ENCODE measurements around the gene ZDHHC22.
A peak's percentile ranks its signal among the peaks of the same experiment; 100 is the strongest.
"Not testable (repeated sequence)": the region's sequence is repeated elsewhere in the genome, so short reads cannot be mapped to it uniquely, and the experiment has no call there.

Gene ZDHHC22

DNA sequence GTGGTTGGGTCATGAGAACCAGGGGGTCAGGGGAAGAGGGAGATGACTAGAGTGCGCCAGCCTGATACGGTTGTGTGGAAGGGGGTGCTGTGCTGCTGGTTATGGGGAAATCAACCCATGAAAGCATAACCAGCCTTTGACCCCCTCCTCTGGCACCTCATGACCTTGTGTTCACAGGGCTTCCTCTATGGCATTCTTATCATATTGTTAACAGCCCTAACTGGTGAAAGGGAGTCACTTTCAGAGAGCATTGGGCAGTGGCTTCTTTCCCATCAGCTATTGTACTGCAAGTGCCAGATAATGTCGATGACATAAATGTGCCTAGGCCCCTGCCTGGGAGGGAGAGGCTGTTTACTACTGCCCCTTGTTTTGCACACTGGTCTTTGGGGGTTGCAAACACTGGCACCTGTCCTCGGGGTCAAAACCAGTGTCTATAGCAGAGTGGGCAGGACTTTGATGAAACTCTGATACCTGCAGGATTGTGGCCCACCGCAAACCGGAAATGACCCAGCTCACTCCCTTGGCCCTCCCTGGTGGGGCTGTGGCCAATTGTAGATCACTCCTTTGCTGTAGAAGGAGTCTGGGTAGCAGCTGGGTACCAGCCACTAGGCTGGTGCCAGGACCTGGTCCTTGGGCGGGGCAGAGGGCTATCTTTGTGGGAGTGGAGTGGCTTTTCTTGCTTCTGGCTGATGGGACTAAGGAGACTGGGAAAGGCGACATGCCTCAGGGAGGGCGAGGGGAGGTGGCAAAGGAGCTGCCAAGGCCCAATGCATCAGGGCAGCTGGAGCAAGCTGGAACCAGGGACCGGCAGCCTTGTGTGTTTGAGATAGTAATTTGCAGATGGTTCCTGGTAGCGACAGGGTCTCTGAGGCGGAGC lies 39.4 kb upstream of the ZDHHC22 start:
- no peak overlapping the region for H3K9ac ChIP-seq (ENCODE audit: low read depth, low read length)
- no peaks in the 10 kb centered on the region for H3K4me1 ChIP-seq (ENCODE audit: insufficient read depth, low read length)
- peaks cover 9% of the 10 kb centered on the region; the same call in 1 of the 2 replicates for H3K27me3 ChIP-seq (ENCODE audit: insufficient read depth, low read length)
- peak overlapping the region; percentile 69 for H3K4me3 ChIP-seq (ENCODE audit: low read length)
- WGBS, result 44% methylated on average over 12 of the region's 12 CpGs
- H3K9me3 ChIP-seq (ENCODE audit: insufficient read depth, low read depth, low read length), result no peaks in the 10 kb centered on the region
- H3K27ac ChIP-seq (ENCODE audit: low read depth, low read length), result no peak overlapping the region
- no peaks in the 10 kb centered on the region for H3K36me3 ChIP-seq (ENCODE audit: insufficient read depth, low read length)

DNA sequence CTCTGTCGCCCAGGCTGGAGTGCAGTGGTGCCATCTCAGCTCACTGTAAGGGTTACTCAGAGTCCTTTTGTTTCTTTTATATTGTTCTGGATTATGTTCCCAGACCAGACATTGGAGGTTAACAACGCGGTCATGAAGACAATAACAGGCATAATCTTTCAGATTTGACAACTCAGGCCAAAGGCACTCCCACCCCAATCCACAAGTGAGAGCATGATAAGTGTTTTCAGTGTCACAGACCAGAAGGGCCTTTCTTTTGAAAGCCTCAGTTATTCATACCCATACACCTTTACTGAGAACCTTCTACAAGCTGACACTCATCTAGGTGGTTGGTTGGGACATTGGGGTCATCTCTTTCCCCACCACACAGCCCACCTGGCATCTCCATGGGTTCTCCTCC lies 37.1 kb upstream of the ZDHHC22 start:
- no peaks in the 10 kb centered on the region for H3K4me1 ChIP-seq (ENCODE audit: insufficient read depth, low read length)
- peaks cover 9% of the 10 kb centered on the region; the same call in 1 of the 2 replicates for H3K27me3 ChIP-seq (ENCODE audit: insufficient read depth, low read length)
- 63% methylated on average over 3 of the region's 3 CpGs for WGBS
- H3K4me3 ChIP-seq (ENCODE audit: low read length), result no peak overlapping the region
- no peaks in the 10 kb centered on the region for H3K9me3 ChIP-seq (ENCODE audit: insufficient read depth, low read depth, low read length)
- H3K27ac ChIP-seq (ENCODE audit: low read depth, low read length), result no peak overlapping the region
- no peaks in the 10 kb centered on the region for H3K36me3 ChIP-seq (ENCODE audit: insufficient read depth, low read length)
- no peak overlapping the region for H3K9ac ChIP-seq (ENCODE audit: low read depth, low read length)

DNA sequence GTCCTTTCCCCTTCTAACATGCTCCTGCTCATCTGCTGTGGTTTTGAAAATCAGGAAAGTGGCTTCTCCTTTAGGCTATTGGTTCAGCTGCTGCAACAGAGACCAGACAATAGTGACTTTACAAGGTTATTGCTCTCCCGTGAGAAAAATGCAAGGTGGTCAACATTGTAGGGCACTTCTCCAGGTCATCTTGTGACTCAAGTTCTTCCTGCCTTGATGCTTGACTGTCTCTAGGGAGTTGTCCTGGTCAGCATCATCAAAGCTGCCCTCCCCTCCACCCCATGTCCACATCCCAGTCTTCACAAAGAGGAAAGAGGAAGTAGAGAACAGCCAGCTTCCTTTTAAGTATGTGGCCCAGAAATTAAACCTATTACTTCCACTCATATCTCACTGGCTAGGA lies 36.1 kb upstream of the ZDHHC22 start:
- H3K27me3 ChIP-seq (ENCODE audit: insufficient read depth, low read length), result peaks cover 5% of the 10 kb centered on the region; the same call in 1 of the 2 replicates
- H3K9ac ChIP-seq (ENCODE audit: low read depth, low read length), result no peak overlapping the region
- H3K9me3 ChIP-seq (ENCODE audit: insufficient read depth, low read depth, low read length), result no peaks in the 10 kb centered on the region
- H3K4me1 ChIP-seq (ENCODE audit: insufficient read depth, low read length), result no peaks in the 10 kb centered on the region
- no peaks in the 10 kb centered on the region for H3K36me3 ChIP-seq (ENCODE audit: insufficient read depth, low read length)
- H3K27ac ChIP-seq (ENCODE audit: low read depth, low read length), result no peak overlapping the region
- WGBS, result 76% methylated on average over 1 of the region's 1 CpG
- H3K4me3 ChIP-seq (ENCODE audit: low read length), result no peak overlapping the region

DNA sequence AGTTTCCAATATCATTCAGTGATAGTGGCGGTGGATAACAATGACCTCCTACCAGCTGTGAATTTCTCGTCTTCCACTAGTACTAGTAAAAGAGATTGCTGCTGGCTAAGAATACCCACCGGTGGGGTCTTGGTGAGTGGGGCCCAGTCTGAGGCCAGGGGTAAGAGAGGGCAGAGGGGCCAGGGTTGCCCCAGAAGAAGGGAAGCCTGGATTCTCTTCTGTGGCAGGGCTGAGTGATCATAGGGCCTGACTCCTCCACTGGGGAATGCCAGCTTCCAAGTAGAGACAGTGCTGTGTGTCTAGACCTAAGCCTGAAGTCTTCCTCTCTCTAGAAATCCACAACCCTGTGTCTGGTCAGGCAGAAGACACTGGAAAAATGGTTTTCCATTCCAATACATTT lies 34.3 kb upstream of the ZDHHC22 start:
- H3K9me3 ChIP-seq (ENCODE audit: insufficient read depth, low read depth, low read length), result no peaks in the 10 kb centered on the region
- no peak overlapping the region for H3K27ac ChIP-seq (ENCODE audit: low read depth, low read length)
- no peaks in the 10 kb centered on the region for H3K36me3 ChIP-seq (ENCODE audit: insufficient read depth, low read length)
- H3K4me1 ChIP-seq (ENCODE audit: insufficient read depth, low read length), result no peaks in the 10 kb centered on the region
- H3K4me3 ChIP-seq (ENCODE audit: low read length), result no peak overlapping the region
- no peaks in the 10 kb centered on the region for H3K27me3 ChIP-seq (ENCODE audit: insufficient read depth, low read length)
- no peak overlapping the region for H3K9ac ChIP-seq (ENCODE audit: low read depth, low read length)
- 82% methylated on average over 3 of the region's 3 CpGs for WGBS

DNA sequence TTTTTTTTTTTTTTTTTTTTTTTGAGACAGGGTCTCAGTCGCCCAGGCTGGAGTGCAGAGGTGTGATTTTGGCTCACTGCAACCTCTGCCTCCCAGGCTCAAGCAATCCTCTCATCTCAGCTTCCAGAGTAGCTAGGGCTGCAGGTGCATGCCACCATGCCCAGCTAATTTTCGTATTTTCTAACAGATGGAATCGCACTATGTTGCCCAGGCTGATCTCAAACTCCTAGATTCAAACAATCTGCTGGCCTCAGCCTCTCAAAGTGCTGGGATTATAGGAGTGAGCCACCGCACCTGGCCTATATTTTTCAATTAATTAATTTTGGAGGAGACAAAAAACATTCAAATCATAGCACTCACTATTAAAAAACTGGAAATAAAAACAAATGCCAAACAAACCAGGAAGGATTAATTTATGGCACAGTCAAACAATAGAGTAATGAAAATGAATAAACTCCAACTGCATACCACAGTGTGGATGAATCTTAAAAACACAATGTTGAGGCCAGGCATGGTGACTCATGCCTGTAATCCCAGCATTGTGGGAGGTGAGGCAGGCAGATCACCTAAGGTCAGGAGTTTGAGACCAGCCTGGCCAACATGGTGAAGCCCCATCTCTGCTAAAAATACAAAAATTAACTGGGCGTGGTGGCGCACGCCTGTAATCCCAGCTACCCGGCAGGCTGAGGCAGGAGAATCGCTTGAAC lies 32.5 kb upstream of the ZDHHC22 start:
- not testable (repeated sequence) for H3K27ac ChIP-seq (ENCODE audit: low read depth, low read length); H3K4me3 ChIP-seq (ENCODE audit: low read length); H3K36me3 ChIP-seq (ENCODE audit: insufficient read depth, low read length); H3K9me3 ChIP-seq (ENCODE audit: insufficient read depth, low read depth, low read length); H3K9ac ChIP-seq (ENCODE audit: low read depth, low read length); H3K4me1 ChIP-seq (ENCODE audit: insufficient read depth, low read length); H3K27me3 ChIP-seq (ENCODE audit: insufficient read depth, low read length)
- WGBS, result 92% methylated on average over 9 of the region's 9 CpGs

DNA sequence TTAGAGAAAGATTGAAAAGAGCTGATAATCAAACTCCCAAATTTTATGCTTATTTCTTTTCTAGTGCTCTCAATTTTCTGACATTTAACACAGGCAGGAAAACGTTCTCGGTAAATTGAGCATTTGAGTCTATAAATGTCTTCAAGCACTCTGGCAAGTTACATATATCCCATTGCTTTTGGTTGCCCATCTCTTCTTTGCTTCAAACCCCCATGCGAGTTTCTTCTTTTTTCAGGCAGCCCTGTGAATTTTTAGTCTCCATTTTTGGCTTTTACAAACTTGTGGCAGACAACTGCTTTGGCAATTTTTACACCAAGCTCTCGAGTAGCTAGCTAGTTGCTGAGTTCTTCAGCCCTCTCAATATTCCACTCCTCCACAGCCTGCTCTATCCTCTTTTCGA lies 31.3 kb upstream of the ZDHHC22 start:
- H3K9ac ChIP-seq (ENCODE audit: low read depth, low read length), result no peak overlapping the region
- H3K4me3 ChIP-seq (ENCODE audit: low read length), result no peak overlapping the region
- no peak overlapping the region for H3K27ac ChIP-seq (ENCODE audit: low read depth, low read length)
- no peaks in the 10 kb centered on the region for H3K4me1 ChIP-seq (ENCODE audit: insufficient read depth, low read length)
- no peaks in the 10 kb centered on the region for H3K27me3 ChIP-seq (ENCODE audit: insufficient read depth, low read length)
- WGBS, result 92% methylated on average over 5 of the region's 5 CpGs
- H3K9me3 ChIP-seq (ENCODE audit: insufficient read depth, low read depth, low read length), result peaks cover 13% of the 10 kb centered on the region
- H3K36me3 ChIP-seq (ENCODE audit: insufficient read depth, low read length), result no peaks in the 10 kb centered on the region

DNA sequence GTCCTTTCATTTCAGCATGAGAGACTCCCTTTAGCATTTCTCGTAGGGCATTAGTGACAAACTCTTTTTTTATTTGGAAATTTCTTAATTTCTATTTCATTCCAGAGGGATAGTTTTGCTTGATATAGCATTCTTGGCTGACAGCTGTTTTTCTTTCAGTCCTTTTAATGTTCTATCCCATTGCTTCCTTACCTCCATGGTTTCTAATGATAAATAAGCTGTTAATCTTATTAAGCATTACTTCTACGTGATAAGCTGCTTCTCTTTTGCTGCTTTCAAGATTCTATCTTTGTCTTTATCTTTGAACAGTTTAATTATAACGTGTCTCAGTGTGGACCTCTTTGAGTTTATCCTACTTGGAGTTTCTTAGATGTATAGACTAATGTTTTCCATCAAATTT lies 28.5 kb upstream of the ZDHHC22 start:
- H3K9me3 ChIP-seq (ENCODE audit: insufficient read depth, low read depth, low read length), result peaks cover 13% of the 10 kb centered on the region
- H3K4me1 ChIP-seq (ENCODE audit: insufficient read depth, low read length), result no peaks in the 10 kb centered on the region
- no peaks in the 10 kb centered on the region for H3K27me3 ChIP-seq (ENCODE audit: insufficient read depth, low read length)
- H3K9ac ChIP-seq (ENCODE audit: low read depth, low read length), result no peak overlapping the region
- H3K36me3 ChIP-seq (ENCODE audit: insufficient read depth, low read length), result no peaks in the 10 kb centered on the region
- H3K4me3 ChIP-seq (ENCODE audit: low read length), result no peak overlapping the region
- 72% methylated on average over 3 of the region's 3 CpGs for WGBS
- H3K27ac ChIP-seq (ENCODE audit: low read depth, low read length), result no peak overlapping the region

DNA sequence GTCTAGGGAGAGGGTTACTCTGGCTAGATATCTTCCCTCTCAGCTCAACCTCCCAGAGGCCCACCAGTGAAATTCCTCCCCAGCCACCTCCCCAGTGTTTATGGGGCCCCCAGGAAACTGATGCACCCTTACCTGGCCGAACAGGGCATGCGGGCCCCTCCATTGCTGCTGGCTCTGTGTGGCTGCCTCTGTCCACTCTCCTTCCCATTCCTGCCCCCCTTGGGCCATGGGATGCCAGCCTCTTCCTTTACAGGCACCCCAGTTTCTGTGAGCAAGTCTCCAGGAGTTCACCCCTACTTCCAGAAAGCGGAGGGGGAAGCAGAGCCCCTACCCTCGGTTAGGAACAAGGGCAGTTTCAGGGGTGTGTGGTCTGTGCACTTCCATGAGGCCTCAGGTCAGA lies 19.4 kb upstream of the ZDHHC22 start:
- WGBS, result 95% methylated on average over 4 of the region's 4 CpGs
- Histone ChIP-seq H3K27me3 (ENCODE audit: insufficient read depth, low read length) (no peaks in the 10 kb centered on the region), H3K4me1 (ENCODE audit: insufficient read depth, low read length) (peaks cover 16% of the 10 kb centered on the region), H3K9ac (ENCODE audit: low read depth, low read length) (no peak overlapping the region), H3K4me3 (ENCODE audit: low read length) (no peak overlapping the region), H3K36me3 (ENCODE audit: insufficient read depth, low read length) (no peaks in the 10 kb centered on the region), H3K27ac (ENCODE audit: low read depth, low read length) (no peak overlapping the region), H3K9me3 (ENCODE audit: insufficient read depth, low read depth, low read length) (no peaks in the 10 kb centered on the region)

DNA sequence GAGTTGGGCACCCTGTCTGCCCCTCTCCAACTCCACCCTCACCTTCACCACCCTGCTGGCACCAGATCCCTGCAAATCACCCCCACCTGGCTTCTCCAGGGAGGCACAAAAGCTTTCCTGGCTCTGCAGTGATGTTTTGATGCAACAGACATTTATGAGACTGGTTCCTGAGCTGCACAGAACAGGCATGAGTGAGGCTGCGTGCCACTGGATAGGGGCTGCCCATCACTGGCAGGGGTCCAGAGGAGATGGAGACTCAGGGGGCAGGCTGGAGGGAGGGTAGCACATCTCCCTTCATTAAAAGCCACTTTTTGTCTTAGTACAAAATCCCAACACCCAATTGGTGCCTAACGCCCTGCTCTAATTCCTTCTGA lies 17.3 kb upstream of the ZDHHC22 start:
- Histone ChIP-seq H3K9ac (ENCODE audit: low read depth, low read length) (no peak overlapping the region), H3K36me3 (ENCODE audit: insufficient read depth, low read length) (no peaks in the 10 kb centered on the region), H3K27me3 (ENCODE audit: insufficient read depth, low read length) (no peaks in the 10 kb centered on the region), H3K4me3 (ENCODE audit: low read length) (0 out of 2 replicates have a peak overlapping the region, but pooled peaks have one; percentile 10), H3K4me1 (ENCODE audit: insufficient read depth, low read length) (peaks cover 16% of the 10 kb centered on the region), H3K27ac (ENCODE audit: low read depth, low read length) (no peak overlapping the region), H3K9me3 (ENCODE audit: insufficient read depth, low read depth, low read length) (no peaks in the 10 kb centered on the region)
- WGBS, result 64% methylated on average over 2 of the region's 2 CpGs

DNA sequence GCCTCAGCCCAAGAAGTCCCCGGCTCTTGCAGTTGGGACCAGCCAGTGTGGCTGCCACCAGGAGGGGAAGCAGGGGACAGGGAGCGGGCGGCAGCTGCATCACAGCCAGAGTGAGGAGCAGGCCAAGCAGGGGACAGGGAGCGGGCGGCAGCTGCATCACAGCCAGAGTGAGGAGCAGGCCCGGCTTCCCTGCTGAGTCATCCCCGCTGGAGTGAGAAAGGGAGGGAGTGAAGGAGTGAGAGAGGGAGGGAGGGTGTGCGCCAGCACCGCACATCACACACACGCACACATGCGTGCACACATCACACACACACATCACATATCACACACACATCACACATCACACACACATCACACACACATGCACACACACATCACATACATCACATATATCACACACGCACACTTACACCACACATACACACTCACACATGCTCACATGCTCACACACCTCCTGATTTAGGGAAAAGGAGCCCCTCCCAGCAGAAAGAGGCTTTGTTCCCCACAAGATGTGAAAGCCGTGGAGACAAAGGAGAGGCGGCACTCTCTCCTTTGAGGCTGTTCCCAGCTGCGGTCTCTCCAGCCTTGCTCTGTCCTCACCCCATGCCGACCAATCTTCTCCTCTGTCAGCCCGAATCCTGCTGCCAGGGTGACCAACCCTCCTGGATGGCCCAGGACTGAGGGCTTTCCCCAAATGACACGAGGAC lies 16.7 kb upstream of the ZDHHC22 start:
- no peaks in the 10 kb centered on the region for H3K36me3 ChIP-seq (ENCODE audit: insufficient read depth, low read length)
- 26% methylated on average over 16 of the region's 18 CpGs for WGBS
- H3K27me3 ChIP-seq (ENCODE audit: insufficient read depth, low read length), result no peaks in the 10 kb centered on the region
- no peak overlapping the region for H3K27ac ChIP-seq (ENCODE audit: low read depth, low read length)
- H3K4me3 ChIP-seq (ENCODE audit: low read length), result peak overlapping the region; percentile 10
- peak overlapping the region; percentile 5; the same call in 1 of the 2 replicates for H3K9ac ChIP-seq (ENCODE audit: low read depth, low read length)
- H3K4me1 ChIP-seq (ENCODE audit: insufficient read depth, low read length), result peaks cover 16% of the 10 kb centered on the region
- no peaks in the 10 kb centered on the region for H3K9me3 ChIP-seq (ENCODE audit: insufficient read depth, low read depth, low read length)

DNA sequence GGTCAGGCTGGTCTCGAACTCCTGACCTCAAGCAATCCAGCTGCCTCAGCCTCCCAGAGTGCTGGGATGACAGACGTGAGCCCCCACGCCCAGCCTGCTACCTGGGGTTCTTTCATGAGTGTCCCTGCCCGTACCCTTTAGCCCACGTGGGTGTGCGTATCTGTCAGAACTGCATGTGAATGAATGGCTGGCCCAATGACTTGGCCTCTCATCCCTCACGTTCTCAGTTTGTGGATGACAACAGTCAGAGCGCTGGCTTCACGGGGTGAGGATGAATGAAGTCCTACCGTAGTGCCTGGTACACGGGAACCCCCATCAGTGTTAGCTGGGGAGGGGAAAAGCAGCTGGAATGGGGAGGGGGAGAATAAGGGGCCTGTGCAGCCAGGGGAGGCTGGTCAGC lies 16.1 kb upstream of the ZDHHC22 start:
- Histone ChIP-seq H3K4me3 (ENCODE audit: low read length) (no peak overlapping the region), H3K9me3 (ENCODE audit: insufficient read depth, low read depth, low read length) (no peaks in the 10 kb centered on the region), H3K27ac (ENCODE audit: low read depth, low read length) (no peak overlapping the region), H3K27me3 (ENCODE audit: insufficient read depth, low read length) (no peaks in the 10 kb centered on the region), H3K4me1 (ENCODE audit: insufficient read depth, low read length) (peaks cover 16% of the 10 kb centered on the region), H3K36me3 (ENCODE audit: insufficient read depth, low read length) (no peaks in the 10 kb centered on the region), H3K9ac (ENCODE audit: low read depth, low read length) (no peak overlapping the region)
- WGBS, result 57% methylated on average over 11 of the region's 11 CpGs
